ENCODE measurements around the gene CEACAM19.
A peak's percentile ranks its signal among the peaks of the same experiment; 100 is the strongest.
"Not testable (repeated sequence)": the region's sequence is repeated elsewhere in the genome, so short reads cannot be mapped to it uniquely, and the experiment has no call there.

The CEACAM19 gene

GRCh38 chr19:44703336-44704078, 32.2 kb downstream of the CEACAM19 start:
- DNase-seq, result no peak

GRCh38 chr19:44704982-44705381, 33.7 kb downstream of the CEACAM19 start:
- DNase-seq, result no peak

GRCh38 chr19:44705502-44706010, 34.3 kb downstream of the CEACAM19 start:
- DNase-seq, result no peak

GRCh38 chr19:44706506-44707236, 35.4 kb downstream of the CEACAM19 start:
- no peak for DNase-seq

GRCh38 chr19:44707794-44708193, 36.5 kb downstream of the CEACAM19 start:
- no peak for DNase-seq

GRCh38 chr19:44708940-44709339, 37.7 kb downstream of the CEACAM19 start:
- no peak for DNase-seq

GRCh38 chr19:44709434-44710266, 38.4 kb downstream of the CEACAM19 start:
- not testable (repeated sequence) for DNase-seq

- DNase-seq, result no peak
These were observed 39.2 kb downstream of the CEACAM19 start for GRCh38 chr19:44710483-44710882.

- DNase-seq, result no peak
These were observed 41.7 kb downstream of the CEACAM19 start for GRCh38 chr19:44712864-44713515.

GRCh38 chr19:44714597-44715169, 43.4 kb downstream of the CEACAM19 start:
- no peak for DNase-seq

GRCh38 chr19:44717603-44718002, 46.3 kb downstream of the CEACAM19 start:
- no peak for DNase-seq

GRCh38 chr19:44718441-44719261, 47.4 kb downstream of the CEACAM19 start:
- no peak for DNase-seq

- DNase-seq, result no peak
These were observed 48.0 kb downstream of the CEACAM19 start for GRCh38 chr19:44719262-44719701.

- not testable (repeated sequence) for DNase-seq
These were observed 49.1 kb downstream of the CEACAM19 start for GRCh38 chr19:44720396-44720795.

GRCh38 chr19:44720945-44721344, 49.7 kb downstream of the CEACAM19 start:
- no peak for DNase-seq

- not testable (repeated sequence) for DNase-seq
These were observed 50.1 kb downstream of the CEACAM19 start for GRCh38 chr19:44721369-44721768.

- DNase-seq, result no peak
These were observed 51.1 kb downstream of the CEACAM19 start for GRCh38 chr19:44722131-44723121.

- DNase-seq, result no peak
These were observed 52.1 kb downstream of the CEACAM19 start for GRCh38 chr19:44723299-44723951.

- DNase-seq, result peak; percentile 69 to 79
These were observed 52.7 kb downstream of the CEACAM19 start for GRCh38 chr19:44723952-44724319.

All from stimulated activated CD4-positive, alpha-beta T cell treated with anti-CD3 and anti-CD28 coated beads, Interleukin-2, amount 100 ng/mL, for 48 hours (primary cell).